Lung (tissue), 16 donors: Measurements from ENCODE around the gene TMEM19. TPM values are rescaled to one million over a fixed set of nuclear protein-coding genes. Genes with fewer than 3 reads are reported as not detected.

Experiments
- ATAC-seq: fragments of 200-7000 bp; cut with Tn5 transposase; one replicate; pipeline ENCODE4 v1.9.1; 2020; ENCODE audit warnings: moderate number of reproducible peaks; ENCODE audit not compliant: insufficient read depth, low FRiP score
- DNase-seq, 3 donors: peaks; one replicate each; pipeline ENCODE4 v3.0.0-alpha.2; 2013 to 2017
- H3K27ac ChIP-seq, 2 donors: one replicate each; pipeline ENCODE4 v1.5.1; 2013; ENCODE audit warnings: mild to moderate bottlenecking in 2 of 2, moderate library complexity in 2 of 2, control low read depth in 1 of 2, inconsistent platforms in 1 of 2, low read depth in 1 of 2, low read length in 1 of 2
- H3K27me3 ChIP-seq, 3 donors: one replicate each; pipeline ENCODE4 v1.5.1; 2013; ENCODE audit warnings: low read length in 2 of 3; ENCODE audit not compliant: control insufficient read depth in 3 of 3, insufficient read depth in 3 of 3
- H3K36me3 ChIP-seq, 4 donors: one replicate each; pipeline ENCODE4 v1.5.1; 2013; ENCODE audit warnings: low read length in 4 of 4, mild to moderate bottlenecking in 1 of 4, moderate library complexity in 1 of 4; ENCODE audit not compliant: control insufficient read depth in 4 of 4, insufficient read depth in 4 of 4
- H3K4me1 ChIP-seq, 5 donors: one replicate each; pipeline ENCODE4 v1.5.1; 2013; ENCODE audit warnings: low read length in 5 of 5, mild to moderate bottlenecking in 2 of 5, moderate library complexity in 1 of 5; ENCODE audit not compliant: control insufficient read depth in 5 of 5, insufficient read depth in 5 of 5
- H3K4me3 ChIP-seq: one replicate; pipeline ENCODE4 v1.5.1; 2013; ENCODE audit warnings: mild to moderate bottlenecking, control low read depth, moderate library complexity
- H3K9ac ChIP-seq, 2 donors: one replicate each; pipeline ENCODE4 v1.5.1; 2013; ENCODE audit warnings: low read length in 2 of 2, control low read depth in 1 of 2; ENCODE audit not compliant: insufficient read depth in 1 of 2
- H3K9me3 ChIP-seq, 4 donors: one replicate each; pipeline ENCODE4 v1.5.1; 2013; ENCODE audit warnings: low read length in 3 of 4, mild to moderate bottlenecking in 1 of 4, moderate library complexity in 1 of 4; ENCODE audit not compliant: control insufficient read depth in 4 of 4, insufficient read depth in 3 of 4
- CTCF ChIP-seq: IDR thresholded peaks from 2 replicates; pipeline ENCODE4 v1.5.1; 2012; ENCODE audit warnings: mild to moderate bottlenecking; ENCODE audit errors: control extremely low read depth, extremely low read depth
- WGBS, 2 donors: extraction: QIAGEN DNeasy Blood & Tissue Kit; methylation state at CpG; one replicate each; pipeline ENCODE4 v1.1.7; 2013; 5-methylcytosine and 5-hydroxymethylcytosine counted together
- long read RNA-seq, 5 donors: transcript quantifications; one replicate each; lab custom pipeline, GENCODE V29; 2026
- polyA plus RNA-seq, 2 donors: library from polyadenylated mRNA; stranded (reverse); fragments of 200-250 nt; gene quantifications; one replicate each; pipeline ENCODE4 v1.2.1, GENCODE V29; 2013
- total RNA-seq, 2 donors: library from RNA; depleted of rRNA in 1 of 2; stranded (reverse); fragments of >200 nt in 1 of 2; gene quantifications; one replicate each; pipeline ENCODE4 v1.2.1, GENCODE V29; 2014 to 2021
- donor health status: control.
- donor health status: control.
- donor health status: Bipolar disorder and iron deficiency.
- donor health status: healthy.
- donor health status: DM: yes; HTN: yes; CAD: no.

Gene TMEM19
- total RNA-seq (10 to 100 TPM; 13.1 to 25.2 TPM), polyA plus RNA-seq (10 to 100 TPM in 1 of 2 donors, 1 to 10 TPM in 1; 8.9 to 13.8 TPM)
- long read RNA-seq, donor 1, full-length matches to known transcripts = 9 of 18 reads
- long read RNA-seq, donor 1, partial matches to known transcripts = 9 of 18 reads
- long read RNA-seq, donor 1, other reads (novel, unspliced or antisense) = 0 of 18 reads
- long read RNA-seq, donor 2, full-length matches to known transcripts = 1 of 1 reads
- long read RNA-seq, donor 2, partial matches to known transcripts = 0 of 1 reads
- long read RNA-seq, donor 2, other reads (novel, unspliced or antisense) = 0 of 1 reads
- long read RNA-seq, donor 3 = 0 reads
- long read RNA-seq, donor 4, full-length matches to known transcripts = 2 of 2 reads
- long read RNA-seq, donor 4, partial matches to known transcripts = 0 of 2 reads
- long read RNA-seq, donor 4, other reads (novel, unspliced or antisense) = 0 of 2 reads
- long read RNA-seq, donor 5, full-length matches to known transcripts = 9 of 9 reads
- long read RNA-seq, donor 5, partial matches to known transcripts = 0 of 9 reads
- long read RNA-seq, donor 5, other reads (novel, unspliced or antisense) = 0 of 9 reads

- Histone ChIP-seq H3K4me3 (peak within 1 kb of the TSS; percentile 81), H3K4me1 (peaks cover 0 to 29% (median 3%) of the 10 kb centered on the region in 5 donors), H3K9me3 (no peaks in the 10 kb centered on the region), H3K27me3 (no peaks in the 10 kb centered on the region), H3K36me3 (no peaks in the 10 kb centered on the region), H3K9ac (peak within 1 kb of the TSS; percentile 21 to 75), H3K27ac (peak within 1 kb of the TSS; percentile 95 to 98)
- DNase-seq (peak; percentile 89 to 93 (median 90)), ATAC-seq (peak; percentile 96)
- no peak for TF ChIP-seq CTCF
- 0% methylated on average over 63 of the region's 63 CpGs for WGBS, 2 donors
Measured at GRCh38 chr12:71685914-71686657, at the start of gene TMEM19. TSS of gene TMEM19 (plus strand) at chr12:71686082. CDS start at chr12:71686681, 599 bp downstream.

DNA sequence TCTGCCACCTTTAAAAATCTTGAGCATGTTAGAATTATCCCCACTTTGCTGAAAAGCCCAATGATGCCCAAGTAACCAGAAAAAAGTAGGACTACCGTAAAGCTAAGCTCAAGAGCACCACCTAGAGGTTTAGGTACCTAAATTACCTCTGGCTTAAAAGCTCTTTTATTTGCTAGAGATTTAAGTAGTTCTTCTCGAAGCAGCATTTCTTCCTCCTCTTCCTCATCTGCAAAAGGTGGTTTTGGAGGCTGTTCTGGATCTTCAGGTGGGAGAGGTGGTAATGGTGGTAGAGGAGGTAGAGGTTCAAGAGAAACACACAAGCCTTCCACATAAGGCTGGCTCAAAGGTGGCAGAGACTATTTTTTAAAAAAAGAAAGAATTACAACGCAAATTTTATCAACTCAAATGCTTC lies 49.2 kb upstream of the TMEM19 start:
- ATAC-seq (no peak), DNase-seq (peak; percentile 14 to 83 (median 71))
- WGBS, 2 donors = 35% methylated on average over 3 of the region's 3 CpGs
- H3K27ac ChIP-seq = no peak overlapping the region
- no peaks in the 10 kb centered on the region for H3K9me3 ChIP-seq
- H3K36me3 ChIP-seq = peaks cover 14 to 58% (median 28%) of the 10 kb centered on the region in 4 donors
- H3K9ac ChIP-seq = no peak overlapping the region
- peak; percentile 36 for TF ChIP-seq CTCF
- no peaks in the 10 kb centered on the region for H3K27me3 ChIP-seq
- no peak overlapping the region for H3K4me3 ChIP-seq
- no peaks in the 10 kb centered on the region for H3K4me1 ChIP-seq

- Histone ChIP-seq H3K36me3 (peaks cover 18 to 56% (median 28%) of the 10 kb centered on the region in 4 donors), H3K9me3 (no peaks in the 10 kb centered on the region), H3K27me3 (no peaks in the 10 kb centered on the region), H3K4me3 (no peak overlapping the region), H3K27ac (no peak overlapping the region), H3K9ac (no peak overlapping the region), H3K4me1 (no peaks in the 10 kb centered on the region)
- ATAC-seq (no peak), DNase-seq (no peak)
- no peak for TF ChIP-seq CTCF
Measured at GRCh38 chr12:71638499-71638898, 47.4 kb upstream of the TMEM19 start.
